ENCODE results near the gene BEAN1. TPM values are rescaled to one million over a fixed set of nuclear protein-coding genes. Genes with fewer than 3 reads are reported as not detected.

Gene BEAN1
- total and polyA plus RNA-seq, 2 experiments from 2014 or later: 0.07 to 0.10 TPM

- Histone ChIP-seq H2AFZ (no peak overlapping the region), H3K4me3 (no peak overlapping the region), H3K79me2 (replicated peaks; ENCODE audit: insufficient read depth) (no peaks in the 10 kb centered on the region), H3K4me2 (no peak overlapping the region), H3K36me3 (ENCODE audit: insufficient read depth) (no peaks in the 10 kb centered on the region), H3K27me3 (ENCODE audit: insufficient read depth) (no peaks in the 10 kb centered on the region), H3K9me2 (ENCODE audit: insufficient read depth) (no peaks in the 10 kb centered on the region), H4K20me1 (replicated peaks; ENCODE audit: insufficient read depth) (no peaks in the 10 kb centered on the region), H3K27ac (ENCODE audit: low read depth) (no peak overlapping the region), H3F3A (replicated peaks; ENCODE audit: low read depth) (no peaks in the 10 kb centered on the region), H3K4me1 (ENCODE audit: insufficient read depth) (no peaks in the 10 kb centered on the region)
- DNase-seq (ENCODE audit: low spot score) (no peak), ATAC-seq (no peak)
- H3K4me1 Mint-ChIP-seq: peaks cover 7% of the 10 kb centered on the region
- H3K36me3 Mint-ChIP-seq (ENCODE audit: low read depth): no peaks in the 10 kb centered on the region; the same call in 1 of the 3 replicates
- no peak overlapping the region for H3K4me3 Mint-ChIP-seq
- H3K27ac Mint-ChIP-seq: no peak overlapping the region
- TF ChIP-seq ETS1 (IDR thresholded peaks at IDR 0.05): no peak
- TF ChIP-seq ZNF331 (CRISPR knock-in tag; IDR thresholded peaks at IDR 0.05; ENCODE audit: low read depth): no peak
- TF ChIP-seq POLR2AphosphoS5 (IDR thresholded peaks at IDR 0.05; ENCODE audit: low read depth): no peak
- no peak for TF ChIP-seq STAT1 (IDR thresholded peaks at IDR 0.05; ENCODE audit: unreplicated experiment)
- TF ChIP-seq ZNF114 (CRISPR knock-in tag; IDR thresholded peaks at IDR 0.05): no peak
- TF ChIP-seq JUNB (IDR thresholded peaks at IDR 0.05; ENCODE audit: unreplicated experiment): no peak
- TF ChIP-seq EZH2 (IDR thresholded peaks at IDR 0.05; ENCODE audit: low read depth, unreplicated experiment): no peak
- no peak for TF ChIP-seq ZNF462 (CRISPR knock-in tag; IDR thresholded peaks at IDR 0.05)
- TF ChIP-seq NANOG (IDR thresholded peaks at IDR 0.05; ENCODE audit: borderline replicate concordance): no peak
- TF ChIP-seq CTCF (conservative IDR thresholded peaks at IDR 0.05; ENCODE audit: low read depth in 2 of 2): no peak
- no peak for TF ChIP-seq REST (IDR thresholded peaks at IDR 0.05; ENCODE audit: unreplicated experiment)
- no peak for TF ChIP-seq CREB1 (CRISPR knock-in tag; IDR thresholded peaks at IDR 0.05; ENCODE audit: low read depth)
- no peak for TF ChIP-seq EZH2phosphoT487 (IDR thresholded peaks at IDR 0.05; ENCODE audit: unreplicated experiment)
- H3K27me3 Mint-ChIP-seq (ENCODE audit: insufficient read depth, low read depth, poor library complexity): peaks cover 3% of the 10 kb centered on the region
- H3K9me3 Mint-ChIP-seq: peaks cover 13% of the 10 kb centered on the region; the same call in 2 of the 3 replicates
These were observed 61.4 kb downstream of the BEAN1 start for GRCh38 chr16:66488505-66488904.

Data from GM23338 (cell line).